ENCODE measurements around the gene FADS3.

GRCh38 chr11:61912530-61912898 lies 21.2 kb upstream of the FADS3 start:
- no peak for TF ChIP-seq POLR2A (IDR thresholded peaks at IDR 0.05)
- TF ChIP-seq CTCF (IDR thresholded peaks at IDR 0.05) = no peak

All from Peyer's patch (tissue), 4 donors.